Ecto neural progenitor cell (in vitro differentiated cells): Measurements from ENCODE around the gene WDR26.
A peak's percentile ranks its signal among the peaks of the same experiment; 100 is the strongest.
"Not testable (repeated sequence)": the region's sequence is repeated elsewhere in the genome, so short reads cannot be mapped to it uniquely, and the experiment has no call there.

ENCODE experiments used
- DNase-seq: peaks from one replicate; pipeline ENCODE4 v3.0.0-alpha.2; 2018; ENCODE audit warnings: low spot score

Gene WDR26

DNA sequence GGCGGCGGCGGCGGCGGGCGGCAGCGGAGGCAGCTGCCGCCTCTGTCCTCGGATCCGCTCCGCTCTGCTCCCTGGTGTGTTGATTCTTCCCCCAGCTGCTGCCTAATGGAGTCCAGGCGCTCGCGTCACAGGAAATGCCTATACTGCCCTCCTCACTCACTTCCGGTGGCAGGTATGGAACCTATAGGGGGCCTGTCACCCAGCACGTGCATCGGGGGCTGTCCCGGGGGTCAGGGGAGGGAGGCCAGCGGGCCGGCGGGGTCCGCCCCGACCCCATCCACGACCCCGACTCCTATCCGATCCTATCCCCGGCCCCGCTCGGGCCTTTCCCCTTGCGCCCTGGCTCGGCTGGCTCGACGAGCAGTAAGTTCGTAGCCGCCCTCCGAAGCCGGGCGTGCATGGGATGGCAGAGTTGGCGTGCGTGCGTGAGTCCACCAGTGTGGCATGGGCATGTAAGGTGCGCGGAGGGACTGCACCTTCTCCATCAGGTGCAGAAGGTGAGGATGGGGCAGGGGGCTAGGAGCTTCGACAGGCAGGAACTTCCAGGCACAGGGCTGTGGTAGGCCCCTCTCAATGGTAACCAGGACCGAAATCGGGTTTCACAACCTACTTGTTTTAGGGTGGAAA is at the start of gene WDR26:
WDR26 (minus strand) TSS at position 107 of the 627 bp plus-strand sequence.
- DNase-seq, result peak; percentile 88

GRCh38 chr1:224483206-224483605 is 48.6 kb upstream of the WDR26 start:
- not testable (repeated sequence) for DNase-seq

- DNase-seq, result no peak
Observed at GRCh38 chr1:224482619-224483018, 48.0 kb upstream of the WDR26 start.

DNA sequence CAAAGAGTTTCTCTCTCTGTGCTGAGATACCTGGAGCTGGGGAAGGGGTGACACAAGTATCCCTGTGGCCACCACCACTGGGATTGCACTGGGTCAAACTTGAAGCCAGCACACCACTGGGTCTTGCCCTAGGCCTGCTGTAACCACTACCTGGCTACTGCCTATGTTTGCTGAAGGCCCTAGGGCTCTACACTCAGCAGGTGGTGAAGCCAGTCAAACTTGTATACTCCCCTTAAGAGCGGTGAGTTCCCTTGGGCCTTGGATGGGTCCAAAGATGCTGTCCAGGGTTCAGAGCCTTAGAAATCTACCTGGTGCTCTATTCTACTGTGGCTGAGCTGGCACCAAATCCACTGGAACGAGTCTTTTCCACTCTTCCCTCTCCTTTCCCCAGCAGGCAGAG is 47.0 kb upstream of the WDR26 start:
- no peak for DNase-seq

DNA sequence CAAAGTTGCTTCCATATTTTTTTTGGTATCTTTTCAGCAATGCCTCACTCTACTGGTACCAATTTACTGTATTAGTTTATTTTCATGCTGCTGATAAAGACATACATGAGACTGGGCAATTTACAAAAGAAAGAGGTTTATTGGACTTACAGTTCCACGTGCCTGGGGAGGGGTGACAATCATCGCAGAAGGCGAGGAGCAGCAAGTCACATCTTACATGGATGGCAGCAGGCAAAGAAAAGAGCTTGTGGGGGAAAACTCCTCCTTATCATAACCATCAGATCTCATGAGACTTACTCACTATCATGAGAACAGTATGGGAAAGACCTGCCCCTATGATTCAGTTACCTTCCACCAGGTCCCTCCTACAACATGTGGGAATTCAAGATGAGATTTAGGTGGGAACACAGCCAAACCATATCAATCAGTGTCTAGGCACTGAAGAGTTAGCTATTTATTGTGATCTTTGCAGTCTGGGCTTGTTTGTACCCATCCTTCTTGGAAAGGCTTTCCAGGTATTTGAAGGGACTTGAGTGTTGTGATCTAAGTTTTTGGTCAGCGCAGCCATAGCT is 46.4 kb upstream of the WDR26 start:
- not testable (repeated sequence) for DNase-seq

DNA sequence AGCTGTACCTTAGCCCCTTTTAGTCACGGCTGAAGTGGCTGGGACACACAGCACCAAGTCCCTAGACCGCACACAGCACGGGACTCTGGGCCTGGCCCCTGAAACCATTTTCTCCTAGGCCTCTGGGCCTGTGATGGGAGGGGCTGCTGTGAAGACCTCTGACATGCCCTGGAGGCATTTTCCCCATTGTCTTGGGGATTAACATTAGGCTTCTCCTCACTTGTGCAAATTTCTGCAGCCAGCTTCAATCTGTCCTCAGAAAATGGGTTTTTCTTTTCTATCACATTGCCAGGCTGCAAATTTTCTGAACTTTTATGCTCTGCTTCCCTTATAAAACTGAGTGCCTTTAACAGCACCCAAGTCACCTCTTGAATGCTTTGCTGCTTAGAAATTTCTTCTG is 45.6 kb upstream of the WDR26 start:
- not testable (repeated sequence) for DNase-seq

DNA sequence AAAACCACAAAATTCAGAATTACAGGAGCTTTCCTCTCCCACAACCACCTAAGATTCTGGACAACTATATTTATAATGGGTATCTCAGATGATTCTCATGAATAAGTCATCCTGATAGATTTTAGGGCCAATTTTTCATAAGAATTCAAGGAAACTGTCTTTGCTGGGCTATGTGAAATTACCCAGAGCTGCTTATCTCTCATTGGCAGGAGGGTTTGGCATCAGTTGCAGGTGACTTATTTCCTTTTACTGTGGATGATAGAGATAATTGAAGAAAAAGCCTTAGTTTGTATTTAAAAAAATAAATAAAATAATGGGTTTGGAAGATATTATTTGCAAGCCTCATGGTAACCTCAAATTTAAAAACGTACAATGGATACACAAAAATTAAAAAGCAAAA is 38.2 kb upstream of the WDR26 start:
- DNase-seq, result no peak

GRCh38 chr1:224466154-224466553 is 31.6 kb upstream of the WDR26 start:
- no peak for DNase-seq

DNA sequence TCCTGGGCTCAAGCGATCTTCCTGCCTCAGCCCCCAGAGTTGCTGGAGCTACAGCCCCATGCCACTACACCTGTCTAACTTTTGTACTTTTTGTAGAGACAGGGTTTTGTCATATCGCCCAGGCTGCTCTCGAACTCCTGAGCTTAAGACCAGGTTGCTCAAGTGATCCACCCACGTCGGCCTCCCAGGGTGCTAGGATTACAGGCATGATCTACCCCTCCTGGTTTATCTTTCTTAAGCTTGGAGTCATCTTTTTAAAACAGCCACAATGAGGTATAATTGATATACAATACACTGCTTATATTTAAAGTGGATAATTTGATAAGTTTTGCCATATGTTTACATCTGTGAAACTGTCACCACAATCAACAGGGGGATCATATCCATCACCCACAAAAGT is 25.4 kb upstream of the WDR26 start:
- DNase-seq, result no peak

DNA sequence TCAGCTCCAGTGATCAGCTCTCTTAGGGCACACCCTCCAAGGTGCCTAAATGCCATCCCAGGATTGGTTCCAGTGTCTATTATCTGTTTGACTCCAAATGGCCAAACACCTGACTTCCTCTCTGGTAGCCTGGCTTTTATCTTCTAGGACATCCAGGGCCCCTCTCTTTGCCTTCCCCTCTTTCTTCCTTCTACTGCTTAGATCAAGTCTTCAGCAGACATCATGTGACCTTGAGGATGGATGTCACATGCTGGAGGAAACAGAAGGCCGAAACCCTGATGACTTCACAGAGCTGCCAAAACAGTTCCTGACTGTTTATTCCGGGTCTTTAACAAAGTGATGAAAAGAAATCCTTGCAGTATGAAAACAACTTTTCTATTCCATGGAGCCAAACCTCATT is 24.4 kb upstream of the WDR26 start:
- no peak for DNase-seq

GRCh38 chr1:224458296-224458695 is 23.7 kb upstream of the WDR26 start:
- DNase-seq, result no peak

DNA sequence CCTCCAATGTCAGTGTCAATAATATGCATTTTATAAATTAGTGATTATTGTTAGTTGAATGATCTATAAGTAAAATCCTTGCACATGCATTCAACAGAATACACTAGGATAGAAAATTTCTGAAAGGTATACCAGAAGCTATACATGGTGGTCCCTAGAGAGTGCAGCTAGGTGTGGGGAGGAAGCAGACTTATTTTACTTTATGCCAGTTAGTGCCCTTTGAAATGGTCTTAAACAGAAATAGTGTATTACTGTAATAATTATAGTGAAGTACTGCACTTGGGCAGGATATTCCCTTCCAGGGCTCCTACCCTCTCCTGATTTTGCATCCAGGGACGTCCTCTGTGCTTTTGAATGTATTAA is 23.2 kb upstream of the WDR26 start:
- no peak for DNase-seq

DNA sequence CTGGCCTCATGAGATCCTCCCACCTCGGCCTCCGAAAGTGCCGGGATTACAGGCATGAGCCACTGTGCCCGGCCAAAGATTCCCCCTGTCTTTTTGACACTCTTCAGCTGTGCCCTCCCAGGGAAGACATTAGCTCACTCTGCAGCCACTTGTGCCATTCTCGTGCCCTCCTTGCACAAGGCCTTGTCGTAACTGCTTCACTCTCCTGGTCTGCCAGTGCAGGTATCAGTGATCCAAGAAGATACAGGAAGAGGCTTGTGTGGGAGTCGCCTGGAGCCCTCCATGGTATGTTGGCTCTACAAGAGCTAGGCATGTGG is 22.0 kb upstream of the WDR26 start:
- no peak for DNase-seq

- DNase-seq, result no peak
Observed at GRCh38 chr1:224454402-224455055, 19.9 kb upstream of the WDR26 start.

DNA sequence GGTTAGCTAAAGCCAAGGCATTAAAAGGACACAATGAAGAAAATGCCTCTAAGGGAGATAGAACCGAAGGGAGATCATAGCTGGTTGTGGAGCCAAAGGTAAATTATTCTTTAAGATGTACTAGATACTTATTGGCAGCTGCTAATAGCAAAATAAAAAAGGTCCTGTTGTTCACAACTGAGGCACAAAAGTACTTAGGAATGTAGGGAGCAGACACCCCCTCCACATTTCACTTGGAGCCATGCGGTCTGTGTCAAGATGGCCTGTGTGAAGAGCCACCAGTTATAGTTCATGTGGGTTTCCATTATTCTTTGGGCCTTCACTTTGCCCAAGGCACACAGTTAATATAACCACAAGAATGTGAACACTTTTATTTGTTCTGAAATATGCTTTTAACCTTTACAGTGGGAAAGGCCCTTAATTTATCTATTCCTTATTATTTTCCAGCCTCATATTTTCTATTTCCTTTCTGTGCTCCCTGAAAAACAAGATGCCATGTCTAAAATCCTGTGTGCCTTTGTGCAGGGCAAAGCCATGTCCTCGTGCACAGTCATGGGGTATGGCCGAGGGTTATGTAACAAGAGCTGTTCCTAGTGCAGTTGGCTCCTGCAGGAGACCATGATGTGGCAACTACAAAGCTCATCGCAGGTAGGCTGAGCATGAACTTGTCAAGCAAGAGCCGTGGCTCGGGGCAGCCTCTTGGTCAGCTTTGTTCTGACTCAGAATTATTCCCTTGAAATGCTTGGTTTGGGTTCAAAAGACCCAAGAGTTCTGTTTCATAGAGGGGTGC is 16.2 kb upstream of the WDR26 start:
- DNase-seq, result no peak

GRCh38 chr1:224450159-224450558 is 15.6 kb upstream of the WDR26 start:
- no peak for DNase-seq

DNA sequence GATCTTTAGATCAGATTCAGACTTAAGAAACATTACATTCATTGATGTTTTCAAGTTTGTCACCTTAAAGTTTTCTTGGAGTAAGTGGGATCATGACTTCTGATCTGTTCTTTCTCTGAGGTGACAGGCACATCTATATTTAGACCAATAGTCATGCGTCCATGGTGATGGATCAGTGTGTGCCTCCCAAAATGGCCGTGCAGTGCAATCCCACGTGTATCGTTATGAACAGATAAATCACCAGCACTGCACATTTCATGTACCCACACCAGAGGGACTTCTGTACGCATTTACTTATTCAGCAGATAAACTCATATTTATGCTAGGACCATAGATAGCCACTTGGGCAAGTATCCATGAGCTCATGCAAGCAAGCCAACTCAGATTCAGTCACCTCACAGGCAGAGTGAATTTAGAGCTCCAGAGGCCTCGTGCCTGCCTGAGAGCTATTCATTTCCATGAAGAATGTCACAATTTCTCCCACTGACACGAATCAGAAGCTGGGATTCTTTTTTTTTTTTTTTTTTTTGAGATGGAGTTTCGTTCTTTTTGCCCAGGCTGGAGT is 13.9 kb upstream of the WDR26 start:
- DNase-seq, result no peak

DNA sequence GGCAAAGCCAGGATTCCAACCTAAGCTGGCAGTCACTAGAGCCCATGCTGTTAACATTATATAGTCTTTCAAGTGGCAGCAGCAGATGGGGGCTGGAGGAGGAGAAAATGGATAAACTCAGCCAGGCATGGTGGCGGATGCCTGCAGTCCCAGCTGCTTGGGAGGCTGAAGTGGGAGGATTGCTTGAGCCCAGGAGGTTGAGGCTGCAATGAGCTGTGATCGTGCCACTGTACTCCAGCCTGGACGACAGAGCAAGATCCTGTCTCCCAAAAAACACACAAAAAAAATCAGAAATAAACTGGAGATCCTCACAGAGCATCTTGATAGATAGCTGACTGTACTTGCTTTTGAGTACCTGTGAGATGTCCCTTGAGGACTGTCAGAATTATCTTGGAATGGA is 13.4 kb upstream of the WDR26 start:
- no peak for DNase-seq

- DNase-seq, result no peak
Observed at GRCh38 chr1:224447251-224447650, 12.7 kb upstream of the WDR26 start.

DNA sequence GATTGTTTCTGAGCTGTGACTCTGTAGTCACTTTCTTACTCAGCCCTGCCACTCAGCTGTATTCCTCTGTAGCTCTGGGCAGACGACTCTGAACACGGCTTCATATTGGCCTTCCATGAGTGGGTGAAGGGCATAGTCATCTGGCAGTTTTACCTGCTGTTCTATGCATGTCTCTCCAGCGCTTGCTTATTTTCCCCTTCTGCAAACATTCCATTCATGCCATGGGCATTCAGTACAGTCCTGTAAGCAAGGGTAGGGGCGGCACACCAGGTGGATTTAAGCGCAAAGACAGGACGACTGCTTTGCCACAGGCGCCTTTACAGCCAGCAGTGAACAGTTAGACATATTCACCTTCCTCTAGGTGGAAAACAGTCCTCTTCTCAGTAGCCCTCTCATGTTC is 4.4 kb upstream of the WDR26 start:
- DNase-seq, result no peak

DNA sequence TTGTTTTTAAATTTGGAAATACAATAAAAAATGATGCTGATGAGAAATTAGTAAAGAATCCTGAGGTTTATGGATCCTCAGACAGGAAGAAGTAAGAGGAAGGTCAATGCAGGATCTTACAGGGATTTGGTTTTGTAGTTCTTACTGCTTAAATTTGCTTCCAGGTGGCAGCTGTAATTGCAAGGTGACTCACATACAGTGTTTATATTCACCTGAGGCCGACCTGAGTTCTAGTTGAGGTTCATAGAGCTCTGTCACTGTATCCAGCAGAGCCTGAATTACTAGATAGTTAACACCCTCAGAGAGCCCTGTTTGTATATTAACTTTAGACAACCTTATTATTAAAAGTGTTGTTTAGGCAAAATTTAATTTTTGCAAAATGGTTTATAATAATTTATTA is 1.4 kb upstream of the WDR26 start:
- no peak for DNase-seq

DNA sequence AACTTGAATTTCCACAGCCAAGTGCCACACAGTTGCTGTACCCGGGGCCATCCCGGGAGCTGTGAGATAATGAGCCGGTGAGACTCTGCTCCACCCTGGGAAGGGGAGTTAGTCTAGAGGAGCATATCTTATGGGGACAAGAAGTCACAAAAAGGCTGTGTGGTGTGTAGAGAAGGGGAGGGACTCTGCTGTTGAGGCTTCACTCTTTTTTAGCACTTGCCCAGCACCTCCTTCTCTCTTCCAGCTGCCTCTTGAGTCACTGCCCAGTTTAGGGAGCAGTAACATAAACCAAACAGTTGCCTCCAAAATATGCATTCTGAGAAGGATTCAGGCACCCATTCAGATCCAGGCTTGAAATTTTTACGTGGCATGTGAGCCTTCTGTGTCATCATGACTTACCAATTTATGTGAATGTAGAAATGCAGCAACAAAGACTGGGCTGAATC is 744 bp upstream of the WDR26 start:
- no peak for DNase-seq
